Astrocyte of the cerebellum (primary cell): Measurements from ENCODE around the gene SELENOM.
A peak's percentile ranks its signal among the peaks of the same experiment; 100 is the strongest.

Experiments
- DNase-seq: peaks from one replicate; pipeline ENCODE4 v3.0.0-alpha.2; 2011; ENCODE audit warnings: low read depth
- H3K4me3 ChIP-seq: 2 replicates; pipeline ENCODE4 v1.5.1; 2011; ENCODE audit warnings: mild to moderate bottlenecking, low read depth, low read length, moderate library complexity
- CTCF ChIP-seq: IDR thresholded peaks from 2 replicates; pipeline ENCODE4 v1.5.1; 2012; ENCODE audit warnings: low read length, low read depth, moderate library complexity, mild to moderate bottlenecking; ENCODE audit errors: missing control alignments
- in situ Hi-C: cut with HindIII; loops from 2 replicates; pipeline ENCODE4 v1.10.0; 2017; ENCODE audit warnings: low sequenced_read_pairs

Gene SELENOM

GRCh38 chr22:31085493-31085824 lies 21.9 kb downstream of the SELENOM start:
- no peak for TF ChIP-seq CTCF
- no peak for DNase-seq
- in situ Hi-C loops = no loop called here
- H3K4me3 ChIP-seq = peak overlapping the region; percentile 75

GRCh38 chr22:31084811-31085492 lies 22.4 kb downstream of the SELENOM start:
- no peak for DNase-seq
- peak; percentile 85 for TF ChIP-seq CTCF
- H3K4me3 ChIP-seq = peak overlapping the region; percentile 75
- in situ Hi-C loops = no loop called here

GRCh38 chr22:31083923-31084810 lies 23.2 kb downstream of the SELENOM start:
- no peak for TF ChIP-seq CTCF
- in situ Hi-C loops = no loop called here
- peak overlapping the region; percentile 75 for H3K4me3 ChIP-seq
- DNase-seq = no peak

- no peak for TF ChIP-seq CTCF
- DNase-seq = no peak
- H3K4me3 ChIP-seq = no peak overlapping the region
- in situ Hi-C loops = no loop called here
These were observed 24.0 kb downstream of the SELENOM start for GRCh38 chr22:31083377-31083768.

- in situ Hi-C loops = no loop called here
- peak; percentile 25 for TF ChIP-seq CTCF
- peak overlapping the region; percentile 61 for H3K4me3 ChIP-seq
- no peak for DNase-seq
These were observed 24.6 kb downstream of the SELENOM start for GRCh38 chr22:31082606-31083376.

GRCh38 chr22:31081963-31082605 lies 25.3 kb downstream of the SELENOM start:
- TF ChIP-seq CTCF = no peak
- no peak for DNase-seq
- in situ Hi-C loops = no loop called here
- H3K4me3 ChIP-seq = peak overlapping the region; percentile 61
